C1 segment of cervical spinal cord (tissue), 14 donors: ENCODE measurements around the gene MYBPC2.
A peak's percentile ranks its signal among the peaks of the same experiment; 100 is the strongest.
"Not testable (repeated sequence)": the region's sequence is repeated elsewhere in the genome, so short reads cannot be mapped to it uniquely, and the experiment has no call there.

Experiments used
- DNase-seq, 14 donors: peaks; one replicate each; lab custom pipeline; 2025; lab: John Stamatoyannopoulos, UW

Gene MYBPC2

GRCh38 chr19:50432221-50433028 is at the start of gene MYBPC2:
TSS of gene MYBPC2 (plus strand) at chr19:50432892. CDS start at chr19:50432954, 62 bp downstream.
- DNase-seq = no peak

- DNase-seq = no peak
Observed at GRCh38 chr19:50383001-50383851, 49.5 kb upstream of the MYBPC2 start.

GRCh38 chr19:50383852-50384684 is 48.6 kb upstream of the MYBPC2 start, which contains the start of gene POLD1:
TSS of gene POLD1 (plus strand) at chr19:50384347. CDS start at chr19:50398852, 14,505 bp downstream.
- DNase-seq = peak; percentile 58 to 94 (median 86)

- no peak for DNase-seq
Observed at GRCh38 chr19:50384685-50385535, 47.8 kb upstream of the MYBPC2 start.

- peak in 6 of 14 donors; percentile 1 to 54 (median 24) for DNase-seq
Observed at GRCh38 chr19:50387176-50387867, 45.4 kb upstream of the MYBPC2 start.

GRCh38 chr19:50387868-50388245 is 44.8 kb upstream of the MYBPC2 start:
- no peak for DNase-seq

GRCh38 chr19:50390295-50390694 is 42.4 kb upstream of the MYBPC2 start:
- DNase-seq = not testable (repeated sequence)

GRCh38 chr19:50390952-50391351 is 41.7 kb upstream of the MYBPC2 start:
- not testable (repeated sequence) for DNase-seq

- DNase-seq = no peak
Observed at GRCh38 chr19:50392759-50393158, 39.9 kb upstream of the MYBPC2 start.

- no peak for DNase-seq
Observed at GRCh38 chr19:50393589-50393988, 39.1 kb upstream of the MYBPC2 start.

GRCh38 chr19:50394017-50394416 is 38.7 kb upstream of the MYBPC2 start:
- no peak for DNase-seq

- no peak for DNase-seq
Observed at GRCh38 chr19:50398675-50399367, 33.9 kb upstream of the MYBPC2 start.

- DNase-seq = no peak
Observed at GRCh38 chr19:50399368-50399745, 33.3 kb upstream of the MYBPC2 start.

GRCh38 chr19:50401605-50402450 is 30.9 kb upstream of the MYBPC2 start:
- no peak for DNase-seq

GRCh38 chr19:50402544-50403301 is 30.0 kb upstream of the MYBPC2 start:
- DNase-seq = no peak

GRCh38 chr19:50406156-50406820 is 26.4 kb upstream of the MYBPC2 start:
- no peak for DNase-seq

GRCh38 chr19:50406829-50407228 is 25.9 kb upstream of the MYBPC2 start:
- no peak for DNase-seq
